Stimulated activated naive CD8-positive, alpha-beta T cell treated with anti-CD3 and anti-CD28 coated beads, Interleukin-15, Interleukin-2, amounts not matched to agents 100 U/mL and 50 U/mL, for 24 hours (primary cell): ENCODE results near the gene XIRP1.

ENCODE experiments used
- ATAC-seq: fragments of 150-1000 bp; cut with Tn5 transposase; one replicate; pipeline ENCODE4 v1.10.0; 2021
- DNase-seq: peaks from one replicate; pipeline ENCODE4 v3.0.0; 2021

Gene XIRP1

GRCh38 chr3:39208463-39209055 is 16.2 kb upstream of the XIRP1 start:
- ATAC-seq: peak; percentile 77
- DNase-seq: peak; percentile 53

GRCh38 chr3:39207361-39208186 is 15.2 kb upstream of the XIRP1 start:
- ATAC-seq (no peak), DNase-seq (no peak)

- DNase-seq: no peak
- no peak for ATAC-seq
Observed at GRCh38 chr3:39205919-39206516, 13.6 kb upstream of the XIRP1 start.

- ATAC-seq: no peak
- no peak for DNase-seq
Observed at GRCh38 chr3:39205131-39205530, 12.7 kb upstream of the XIRP1 start.

- ATAC-seq (no peak), DNase-seq (no peak)
Observed at GRCh38 chr3:39203860-39204259, 11.5 kb upstream of the XIRP1 start.

DNA sequence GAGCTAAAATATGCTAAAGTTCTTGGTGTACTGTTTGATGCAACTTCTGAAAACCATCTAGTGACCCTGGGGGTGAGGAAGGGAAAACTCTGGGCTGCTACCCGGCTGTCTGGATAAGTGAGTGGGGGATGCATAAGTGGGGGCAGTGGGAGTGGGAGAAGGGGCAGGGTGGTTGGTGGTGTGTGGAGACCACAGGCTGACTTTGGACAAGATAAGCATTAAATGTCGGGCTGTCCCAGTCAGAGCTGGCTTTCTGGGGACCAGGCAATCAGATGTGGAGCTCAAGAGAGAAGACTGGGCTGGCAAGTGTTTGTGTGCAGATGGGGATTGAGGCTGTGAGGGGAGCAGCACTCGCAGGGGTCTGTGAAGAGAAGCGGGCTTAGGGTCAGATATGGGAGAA is 11.0 kb upstream of the XIRP1 start:
- DNase-seq (no peak), ATAC-seq (no peak)

GRCh38 chr3:39202094-39202493 is 9.7 kb upstream of the XIRP1 start:
- ATAC-seq (no peak), DNase-seq (no peak)

DNA sequence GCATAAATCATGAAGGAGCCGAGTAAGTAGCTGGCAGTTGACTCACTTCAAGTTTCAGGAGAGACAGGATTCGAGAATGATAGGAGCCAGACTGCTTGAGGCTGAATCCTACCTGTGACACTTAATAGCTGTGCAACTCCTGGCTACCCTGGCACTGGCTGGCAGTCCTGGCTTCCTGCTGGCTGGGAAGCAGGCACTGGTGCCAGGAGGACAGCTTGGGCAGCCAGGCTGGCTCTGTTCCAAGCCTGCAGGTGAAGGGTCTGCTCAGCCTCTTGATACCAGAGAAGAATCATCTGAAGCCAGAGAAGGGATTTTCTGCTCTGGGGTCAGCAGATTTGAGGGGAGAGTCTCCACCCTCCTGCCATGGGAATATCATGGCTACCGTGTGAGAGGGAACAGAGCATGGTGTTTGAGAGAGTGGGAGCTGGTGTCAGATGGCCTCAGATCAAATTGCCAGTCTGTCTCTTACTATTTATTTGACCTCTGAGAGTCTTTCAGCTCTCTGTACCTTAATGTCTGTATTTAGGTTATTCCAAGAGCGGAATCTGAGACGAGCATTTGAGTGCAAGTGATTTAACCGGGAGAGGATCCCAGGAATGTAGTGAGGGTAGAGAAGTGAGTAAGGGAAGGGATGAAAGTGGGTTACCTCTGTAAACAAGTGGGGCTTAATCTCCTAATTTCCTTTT is 4.4 kb upstream of the XIRP1 start:
- no peak for DNase-seq
- no peak for ATAC-seq

GRCh38 chr3:39196034-39196433 is 3.6 kb upstream of the XIRP1 start:
- no peak for ATAC-seq
- no peak for DNase-seq

- DNase-seq (no peak), ATAC-seq (no peak)
Observed at GRCh38 chr3:39193391-39193790, 996 bp upstream of the XIRP1 start.

- ATAC-seq: no peak
- no peak for DNase-seq
Observed at GRCh38 chr3:39191773-39192172, 622 bp downstream of the XIRP1 start.

DNA sequence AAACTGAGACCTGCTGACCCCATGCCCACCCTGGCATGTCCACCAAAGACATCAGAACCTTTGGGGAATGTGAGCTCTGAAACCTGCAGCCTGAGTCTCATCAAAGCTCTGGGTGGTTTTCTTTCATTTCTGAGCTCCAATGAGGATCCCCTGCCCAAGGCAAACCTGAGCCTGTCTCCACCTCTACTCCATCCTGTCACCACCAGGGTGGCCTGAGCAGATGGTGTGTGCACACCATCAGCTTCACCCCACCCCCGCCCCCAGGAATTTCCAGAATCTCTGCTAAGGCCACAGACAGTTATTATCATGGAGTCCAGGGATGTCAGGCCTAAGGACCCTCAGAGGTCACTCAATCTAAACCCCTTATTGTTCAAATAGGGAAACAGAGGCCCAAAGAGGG is 1.3 kb downstream of the XIRP1 start:
- ATAC-seq: no peak

DNA sequence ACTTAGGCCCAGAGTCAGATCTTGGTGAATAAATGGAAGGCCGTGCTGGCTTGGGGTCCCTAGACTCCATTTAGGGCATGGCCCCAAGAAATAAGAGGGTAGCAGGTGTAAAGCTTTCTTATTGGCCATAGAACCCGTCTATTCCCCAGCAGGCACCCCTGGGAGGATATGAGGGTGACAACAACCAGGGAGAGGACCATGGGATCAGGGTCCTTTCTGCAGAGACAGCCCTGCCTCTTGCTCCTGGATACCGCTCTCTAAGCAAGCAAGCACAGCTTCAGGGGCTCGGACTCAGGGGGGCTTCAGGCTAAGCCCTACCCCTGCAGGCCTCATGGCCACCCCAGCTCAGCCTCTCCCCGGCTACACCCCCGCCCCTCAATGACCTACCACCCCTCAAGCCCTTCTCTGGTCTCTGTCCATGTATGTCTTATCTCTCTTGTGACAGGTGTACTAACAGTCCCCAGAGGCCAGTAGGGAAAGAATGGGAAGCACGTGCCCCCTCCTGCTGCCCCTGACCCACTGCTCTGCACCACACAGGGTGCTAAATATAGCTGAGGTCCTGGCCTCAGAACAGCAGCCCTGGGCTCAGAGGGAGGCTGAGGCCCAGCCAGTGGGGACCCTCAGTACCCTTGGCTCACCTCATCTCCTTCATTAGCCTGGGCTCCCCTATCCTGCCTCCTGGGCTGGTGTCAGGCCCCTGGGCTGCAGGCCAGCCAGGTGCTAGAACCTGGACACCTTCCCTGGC is 1.9 kb downstream of the XIRP1 start:
- DNase-seq (no peak), ATAC-seq (no peak)

More for the DNA sequence above, 1.3 kb downstream of the XIRP1 start:
- no peak for DNase-seq

DNA sequence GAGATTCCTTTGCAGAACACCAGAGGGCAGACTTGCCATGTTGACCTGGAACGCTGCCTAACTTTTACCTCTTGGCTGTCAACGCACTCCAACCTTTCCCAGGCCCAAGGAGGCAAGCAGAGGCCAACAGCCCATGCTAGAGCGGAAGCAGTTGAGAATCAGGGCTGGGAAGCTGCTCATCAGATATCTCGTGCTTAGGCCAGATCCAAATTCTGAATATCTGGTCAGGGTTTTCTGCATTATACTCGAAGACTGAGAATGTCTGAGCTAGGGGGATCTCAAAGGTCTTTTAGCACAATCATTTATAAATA is 2.5 kb downstream of the XIRP1 start:
- DNase-seq (peak; percentile 61), ATAC-seq (no peak)

- DNase-seq (no peak), ATAC-seq (no peak)
Observed at GRCh38 chr3:39189150-39189958, 3.0 kb downstream of the XIRP1 start.

DNA sequence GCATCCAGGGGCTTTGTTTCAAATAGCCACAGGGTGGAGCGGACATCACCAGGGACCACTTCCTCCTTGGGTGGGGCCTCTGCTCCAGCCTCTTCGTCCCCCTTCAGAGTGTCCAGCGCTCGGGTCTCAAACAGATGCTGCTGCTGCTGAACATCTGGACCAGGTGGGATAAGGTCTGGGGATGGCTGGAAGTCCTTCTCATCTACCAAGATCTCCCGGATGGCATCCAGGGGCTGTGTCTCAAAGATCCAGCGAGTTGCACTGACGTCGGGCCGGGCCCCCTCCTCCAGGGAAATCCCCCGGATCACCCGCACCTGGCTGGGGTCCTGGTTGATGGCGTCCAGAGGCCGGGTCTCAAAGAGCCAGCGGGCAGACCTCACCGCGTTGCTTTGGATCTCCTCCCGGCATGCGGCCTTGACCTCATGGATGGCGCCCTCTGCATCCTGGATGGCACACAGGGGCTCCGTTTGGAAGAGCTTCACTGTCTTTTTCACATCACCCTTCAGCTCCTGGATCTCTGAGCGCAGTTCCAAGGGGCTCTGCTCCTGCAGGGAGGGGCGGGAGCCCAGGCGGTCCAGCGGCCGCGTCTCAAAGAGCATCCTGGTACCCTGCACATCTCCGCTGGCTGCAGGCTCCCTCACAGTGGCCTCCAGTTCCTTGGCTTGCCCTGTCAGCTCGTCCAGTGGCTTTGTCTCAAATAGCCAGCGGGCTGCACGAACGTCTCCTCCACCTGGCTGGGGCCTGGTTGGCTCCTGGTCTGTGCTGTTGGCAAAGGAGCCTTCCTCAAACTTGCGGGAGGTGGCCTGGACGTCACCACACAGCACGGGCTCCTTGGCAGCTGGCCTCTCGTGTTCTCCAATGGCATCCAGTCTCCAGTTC is 3.9 kb downstream of the XIRP1 start:
- DNase-seq: no peak
- no peak for ATAC-seq

DNA sequence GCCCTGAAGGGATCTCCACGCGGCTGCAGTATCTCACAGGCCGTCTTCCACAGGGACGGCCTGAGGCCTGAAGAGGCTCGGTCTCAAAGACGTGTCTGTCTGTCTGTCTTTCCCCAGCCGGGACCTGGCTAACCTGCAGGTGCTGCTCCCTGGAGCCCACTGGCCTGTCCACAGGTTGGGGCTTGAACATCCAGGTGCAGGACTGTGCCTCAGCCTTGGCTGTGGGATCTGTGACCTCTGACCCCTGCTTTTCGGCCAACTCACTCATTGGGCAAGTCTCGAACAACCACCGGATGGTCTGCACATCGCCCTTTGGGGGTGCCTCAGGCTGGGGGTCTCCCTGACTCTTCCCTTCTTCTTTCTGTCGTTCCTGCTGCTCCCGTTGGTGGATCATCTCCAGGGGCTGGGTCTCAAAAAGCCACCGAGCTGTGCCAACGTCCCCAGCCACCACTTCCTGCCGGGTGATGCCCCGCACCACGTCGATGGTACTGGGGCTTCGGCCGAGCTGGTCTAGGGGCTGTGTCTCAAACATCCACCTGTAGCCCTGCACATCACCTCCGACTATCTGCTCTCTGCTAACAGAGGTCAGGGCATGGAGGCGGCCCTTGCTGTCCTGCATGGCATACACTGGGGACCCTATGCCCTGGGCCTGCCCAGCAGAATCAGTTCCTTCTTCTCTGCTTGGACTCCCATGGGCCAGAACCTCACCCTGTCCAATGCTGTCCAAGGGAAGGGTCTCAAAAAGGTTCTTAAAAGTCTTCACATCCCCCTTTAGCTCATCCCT is 4.8 kb downstream of the XIRP1 start:
- ATAC-seq (no peak), DNase-seq (no peak)

DNA sequence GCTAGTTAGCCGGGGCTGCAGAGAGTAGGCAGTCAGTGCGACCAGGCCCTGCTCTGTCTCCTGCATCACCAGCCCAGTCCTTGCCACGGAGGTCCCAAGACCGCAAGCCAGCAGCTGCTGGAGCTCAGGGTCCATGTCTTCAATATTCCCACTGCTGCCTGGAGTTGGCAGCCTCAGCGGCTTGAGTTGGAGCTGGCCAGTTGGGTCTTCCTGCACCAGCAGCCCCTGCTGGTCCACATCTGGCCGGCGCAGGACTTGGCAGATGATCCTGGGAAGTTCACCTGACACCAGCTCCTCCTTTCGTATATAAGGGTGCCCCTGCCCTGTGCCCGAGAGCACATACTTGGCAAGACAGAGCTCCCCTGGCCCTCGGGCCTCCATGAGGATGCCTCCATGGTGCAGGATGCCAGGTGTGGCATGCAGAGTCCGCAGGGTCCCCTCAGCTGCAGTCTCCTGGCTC is 5.7 kb downstream of the XIRP1 start:
- ATAC-seq (no peak), DNase-seq (no peak)

DNA sequence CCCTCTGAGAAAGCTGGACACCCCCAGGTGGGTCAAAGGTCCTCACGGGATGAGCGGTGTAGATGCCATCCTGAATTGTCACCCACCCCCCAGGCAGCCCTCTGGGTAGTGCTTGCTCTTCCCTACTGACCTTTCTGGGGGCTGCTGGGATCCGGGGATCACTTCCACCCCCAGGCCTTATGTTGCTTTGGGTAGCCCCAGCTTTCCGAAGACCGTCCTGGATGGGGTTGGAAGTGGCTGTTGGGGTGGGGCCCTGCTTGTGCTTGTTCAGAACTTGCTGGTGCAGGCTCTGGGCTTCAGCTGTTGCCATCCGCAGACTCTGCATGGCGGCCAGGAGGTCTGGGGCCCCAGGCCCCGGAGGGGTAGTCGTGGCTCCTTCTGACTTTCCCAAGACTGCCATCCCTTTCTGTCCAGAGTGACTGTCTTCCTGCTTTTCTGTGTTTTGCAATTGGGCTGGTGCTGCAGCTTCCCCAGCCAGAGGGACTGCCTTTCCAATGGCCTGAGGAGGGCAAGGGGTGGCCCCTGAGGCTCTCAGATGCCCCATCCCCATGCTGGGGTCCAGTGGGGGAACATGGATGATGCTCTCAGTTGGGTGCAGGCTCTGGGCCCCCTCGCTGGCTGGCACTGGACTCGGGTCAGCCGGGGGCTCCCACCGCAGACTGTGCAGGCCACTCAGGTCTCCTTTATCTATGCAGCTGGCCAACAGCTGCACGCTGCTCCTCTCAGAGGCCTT is 6.3 kb downstream of the XIRP1 start:
- no peak for ATAC-seq
- no peak for DNase-seq
